ENCODE data around the gene HDAC4. TPM values are rescaled to one million over a fixed set of nuclear protein-coding genes. Genes with fewer than 3 reads are reported as not detected.

HDAC4 gene
- total RNA-seq, 4 donors from 2014 or later: 24.8 to 82.9 (median 41.3) TPM

- TF ChIP-seq CTCF (IDR thresholded peaks at IDR 0.05; ENCODE audit: low read depth): no peak
These were observed 9.2 kb upstream of the HDAC4 start for GRCh38 chr2:239409976-239410375.

- no peak for TF ChIP-seq CTCF (IDR thresholded peaks at IDR 0.05; ENCODE audit: low read depth)
These were observed 6.3 kb upstream of the HDAC4 start for GRCh38 chr2:239407112-239407511.

GRCh38 chr2:239406316-239406995 is 5.6 kb upstream of the HDAC4 start:
- no peak for TF ChIP-seq CTCF (IDR thresholded peaks at IDR 0.05; ENCODE audit: low read depth)

- TF ChIP-seq CTCF (IDR thresholded peaks at IDR 0.05; ENCODE audit: low read depth): no peak
These were observed 4.3 kb upstream of the HDAC4 start for GRCh38 chr2:239405071-239405470.

GRCh38 chr2:239402666-239403065 is 1.8 kb upstream of the HDAC4 start:
- TF ChIP-seq CTCF (IDR thresholded peaks at IDR 0.05; ENCODE audit: low read depth): no peak

- TF ChIP-seq CTCF (IDR thresholded peaks at IDR 0.05; ENCODE audit: low read depth): no peak
These were observed 1.0 kb upstream of the HDAC4 start for GRCh38 chr2:239401881-239402233.

GRCh38 chr2:239401067-239401880 is 454 bp upstream of the HDAC4 start:
- no peak for TF ChIP-seq CTCF (IDR thresholded peaks at IDR 0.05; ENCODE audit: low read depth)

All from subcutaneous adipose tissue (tissue), 4 donors.